ENCODE measurements around the gene CNPY1. TPM values are rescaled to one million over a fixed set of nuclear protein-coding genes. Genes with fewer than 3 reads are reported as not detected.

CNPY1 gene
- total and polyA plus RNA-seq, 4 donors = not detected

- TF ChIP-seq CTCF (IDR thresholded peaks at IDR 0.05; ENCODE audit: low read depth, low read length, missing input control) (no peak), FOXA1 (IDR thresholded peaks at IDR 0.05) (no peak), YY1 (IDR thresholded peaks at IDR 0.05) (no peak)
These were observed 94.5 kb downstream of the CNPY1 start (continued) for GRCh38 chr7:155451840-155452239.

Other genes with a start within 250 kb of the CNPY1 start
- 100 to 1,000 TPM; 118 to 204 TPM for gene INSIG1, start 248.7 kb downstream of the CNPY1 start, total RNA-seq
- gene INSIG1, start 248.7 kb downstream of the CNPY1 start, polyA plus RNA-seq = 100 to 1,000 TPM; 182 to 219 TPM
- under 1 TPM in 1 of 2 donors, not detected in 1; under 0.01 TPM for gene EN2, start 88.4 kb downstream of the CNPY1 start, total RNA-seq
- not detected for gene EN2, start 88.4 kb downstream of the CNPY1 start, polyA plus RNA-seq
- gene RBM33, start 98.1 kb upstream of the CNPY1 start, total RNA-seq = 10 to 100 TPM; 23.4 to 48.9 TPM
- gene RBM33, start 98.1 kb upstream of the CNPY1 start, polyA plus RNA-seq = 10 to 100 TPM in 1 of 2 donors, 1 to 10 TPM in 1; 7.8 to 32.9 TPM